ENCODE results near the gene PARN. TPM values are rescaled to one million over a fixed set of nuclear protein-coding genes. Genes with fewer than 3 reads are reported as not detected.
A peak's percentile ranks its signal among the peaks of the same experiment; 100 is the strongest.

PARN gene
- total and polyA plus RNA-seq, 9 of the 15 experiments (the other 6 are each of a cell fraction or from before 2014, with no cell fraction given): 9.6 to 51.3 (median 40.4) TPM

DNA sequence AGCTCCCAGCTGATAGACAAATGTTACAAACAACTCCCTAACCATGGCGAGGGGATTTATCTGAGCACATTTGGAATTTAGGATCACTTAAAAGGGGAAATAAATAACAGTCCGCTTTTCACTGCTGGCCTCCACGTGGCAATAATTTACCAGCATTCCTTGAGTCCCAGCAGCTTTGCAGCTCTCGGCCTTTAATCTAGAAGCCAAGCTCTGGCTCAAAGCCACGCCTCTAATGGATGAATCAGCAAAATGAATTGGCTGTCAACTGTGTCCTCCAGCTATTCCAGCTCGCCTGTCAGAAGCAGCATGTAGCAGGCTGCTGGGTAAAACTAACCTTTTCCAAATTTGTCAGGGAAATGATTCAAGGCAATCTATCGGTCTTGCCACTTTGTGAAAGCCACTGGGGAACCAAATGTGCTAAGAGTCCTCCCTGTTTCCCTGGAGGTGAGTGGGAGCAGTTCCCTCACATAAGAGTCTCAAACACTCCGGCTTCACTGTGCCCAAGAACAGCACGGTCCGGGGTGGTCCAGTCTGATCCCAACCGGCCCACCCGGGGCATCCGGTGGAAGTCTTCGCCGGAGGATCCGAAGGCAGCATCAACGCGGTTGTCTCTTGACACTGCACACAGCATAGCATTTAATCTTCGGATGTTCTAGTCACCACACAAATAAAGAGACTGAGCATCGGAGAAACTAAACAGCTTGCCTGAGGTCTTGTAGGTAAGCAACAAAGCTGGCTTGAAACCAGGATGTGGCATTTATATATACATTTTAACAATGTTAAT, 143.3 kb downstream of the PARN start (continued):
- TF ChIP-seq CEBPZ (IDR thresholded peaks at IDR 0.05; ENCODE audit: borderline replicate concordance, low read depth, low read length) (no peak), TAF9B (IDR thresholded peaks at IDR 0.05; ENCODE audit: partially characterized antibody) (peak; percentile 38), C11orf30 (IDR thresholded peaks at IDR 0.05; ENCODE audit: low read depth) (peak; percentile 99), ZNF311 (CRISPR knock-in tag; IDR thresholded peaks at IDR 0.05) (no peak), CSDE1 (IDR thresholded peaks at IDR 0.05) (no peak), LARP7 (IDR thresholded peaks at IDR 0.05) (no peak), KLF1 (tag; IDR thresholded peaks at IDR 0.05) (no peak), HMGXB4 (CRISPR knock-in tag; IDR thresholded peaks at IDR 0.05) (no peak), MAFF (IDR thresholded peaks at IDR 0.05; ENCODE audit: low read length) (peak; percentile 98), CGGBP1 (CRISPR knock-in tag; IDR thresholded peaks at IDR 0.05) (no peak), CBFB (CRISPR knock-in tag; IDR thresholded peaks at IDR 0.05) (no peak), NR4A1 (CRISPR knock-in tag; IDR thresholded peaks at IDR 0.05) (no peak), NR4A1 (tag; IDR thresholded peaks at IDR 0.05) (peak; percentile 37; the same call in 1 of the 2 replicates), TRIM25 (IDR thresholded peaks at IDR 0.05; ENCODE audit: borderline replicate concordance) (no peak), HMGN3 (IDR thresholded peaks at IDR 0.05; ENCODE audit: borderline replicate concordance, extremely low read depth, insufficient read length, low read depth, low read length) (no peak), THAP7 (CRISPR knock-in tag; IDR thresholded peaks at IDR 0.05) (no peak)
- TF ChIP-seq, protein P1, sequence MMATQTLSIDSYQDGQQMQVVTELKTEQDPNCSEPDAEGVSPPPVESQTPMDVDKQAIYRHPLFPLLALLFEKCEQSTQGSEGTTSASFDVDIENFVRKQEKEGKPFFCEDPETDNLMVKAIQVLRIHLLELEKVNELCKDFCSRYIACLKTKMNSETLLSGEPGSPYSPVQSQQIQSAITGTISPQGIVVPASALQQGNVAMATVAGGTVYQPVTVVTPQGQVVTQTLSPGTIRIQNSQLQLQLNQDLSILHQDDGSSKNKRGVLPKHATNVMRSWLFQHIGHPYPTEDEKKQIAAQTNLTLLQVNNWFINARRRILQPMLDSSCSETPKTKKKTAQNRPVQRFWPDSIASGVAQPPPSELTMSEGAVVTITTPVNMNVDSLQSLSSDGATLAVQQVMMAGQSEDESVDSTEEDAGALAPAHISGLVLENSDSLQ (IDR thresholded peaks at IDR 0.05): peak; percentile 86

Measured in K562 (cell line).